Activated CD8-positive, alpha-beta memory T cell treated with anti-CD3 and anti-CD28 coated beads for 1 hour (primary cell): ENCODE data around the gene CEBPE.

Source experiments
- DNase-seq, 2 donors: peaks; one replicate each; pipeline ENCODE4 v3.0.0-alpha.2; 2020; ENCODE audit warnings: low read depth in 1 of 2; ENCODE audit errors: extremely low read depth in 1 of 2

CEBPE gene

GRCh38 chr14:23118506-23119362 is at the start of gene CEBPE:
CEBPE (minus strand) TSS chr14:23119255; CDS start chr14:23119091, 164 bp downstream.
- DNase-seq = no peak

- no peak for DNase-seq
These were observed 49.2 kb upstream of the CEBPE start for GRCh38 chr14:23168246-23168645.

GRCh38 chr14:23167116-23167847 is 48.2 kb upstream of the CEBPE start:
- DNase-seq = no peak

- no peak for DNase-seq
These were observed 45.9 kb upstream of the CEBPE start for GRCh38 chr14:23164949-23165348.

- DNase-seq = no peak
These were observed 45.2 kb upstream of the CEBPE start for GRCh38 chr14:23164250-23164649.

- DNase-seq = no peak
These were observed 44.8 kb upstream of the CEBPE start for GRCh38 chr14:23163830-23164229.

- no peak for DNase-seq
These were observed 43.7 kb upstream of the CEBPE start for GRCh38 chr14:23162800-23163199.

- no peak for DNase-seq
These were observed 43.0 kb upstream of the CEBPE start for GRCh38 chr14:23162005-23162404.

GRCh38 chr14:23160924-23161522 is 42.0 kb upstream of the CEBPE start:
- DNase-seq = no peak

- no peak for DNase-seq
These were observed 40.5 kb upstream of the CEBPE start for GRCh38 chr14:23159532-23159931.

GRCh38 chr14:23158779-23159178 is 39.7 kb upstream of the CEBPE start:
- no peak for DNase-seq

GRCh38 chr14:23154964-23155587 is 36.0 kb upstream of the CEBPE start:
- no peak for DNase-seq

- DNase-seq = no peak
These were observed 35.1 kb upstream of the CEBPE start for GRCh38 chr14:23153851-23154796.

- DNase-seq = no peak
These were observed 32.3 kb upstream of the CEBPE start for GRCh38 chr14:23151342-23151741.

- no peak for DNase-seq
These were observed 30.7 kb upstream of the CEBPE start for GRCh38 chr14:23149745-23150144.

- no peak for DNase-seq
These were observed 29.7 kb upstream of the CEBPE start for GRCh38 chr14:23148591-23149249.

GRCh38 chr14:23147676-23148075 is 28.6 kb upstream of the CEBPE start:
- DNase-seq = no peak

GRCh38 chr14:23146980-23147379 is 27.9 kb upstream of the CEBPE start:
- DNase-seq = no peak

- DNase-seq = no peak
These were observed 27.4 kb upstream of the CEBPE start for GRCh38 chr14:23146351-23146910.
